SK-N-SH (cell line): ENCODE measurements around the gene ADGRL3. TPM values are rescaled to one million over a fixed set of nuclear protein-coding genes. Genes with fewer than 3 reads are reported as not detected.

Experiments
- CTCF ChIA-PET: fragments of 300-600, 350-600 bp; formaldehyde crosslinking; extraction: SDS; loops from one replicate; lab custom pipeline; 2021; lab: Yijun Ruan, JAX
- POLR2A ChIA-PET: fragments of 350-600 bp; sonication (Branson Sonifier 250); formaldehyde crosslinking; extraction: SDS; loops from one replicate; lab custom pipeline; 2020; ENCODE audit warnings: antibody characterized with exemption, inconsistent platforms; lab: Yijun Ruan, JAX
- DNase-seq: peaks from one replicate; pipeline ENCODE4 v3.0.0; 2012
- H2AFZ ChIP-seq: fragments of 200-600 bp; sonication (generic); 2 replicates; pipeline ENCODE4 v1.8.1; 2016; ENCODE audit warnings: antibody characterized with exemption, mild to moderate bottlenecking, low read depth
- H3F3A ChIP-seq: fragments of 200-600 bp; sonication (generic); replicated peaks from 2 replicates; pipeline ENCODE3; 2016; ENCODE audit warnings: antibody characterized with exemption, mild to moderate bottlenecking; ENCODE audit not compliant: insufficient read depth
- H3K27ac ChIP-seq, 2 experiments: fragments of 200-500 bp in 1 of 2; fragments of 200-600 bp in 1 of 2; sonication (Bioruptor generic) in 1 of 2; sonication (generic), shearing (Covaris generic) in 1 of 2; 2 replicates each; pipeline versions ENCODE4 v1.5.1 to v1.6.1; 2014 to 2016; ENCODE audit warnings: low read depth in 2 of 2, inconsistent platforms in 1 of 2, low read length in 1 of 2, mild to moderate bottlenecking in 1 of 2, mixed read lengths in 1 of 2
- H3K27me3 ChIP-seq: fragments of 200-600 bp; sonication (generic), shearing (Covaris generic); 2 replicates; pipeline ENCODE4 v1.6.1; 2016; ENCODE audit warnings: mixed run types; ENCODE audit not compliant: insufficient read depth
- H3K36me3 ChIP-seq, 2 experiments: fragments of 200-500 bp in 1 of 2; fragments of 200-600 bp in 1 of 2; sonication (Bioruptor generic) in 1 of 2; sonication (generic) in 1 of 2; replicated peaks in 1 of 2; 2 replicates each; pipeline versions ENCODE3 to v1.5.1; 2014 to 2016; ENCODE audit warnings: low read length in 1 of 2, mild to moderate bottlenecking in 1 of 2; ENCODE audit not compliant: insufficient read depth in 2 of 2, control insufficient read depth in 1 of 2
- H3K4me1 ChIP-seq, 2 experiments: fragments of 200-500 bp in 1 of 2; fragments of 200-600 bp in 1 of 2; sonication (Bioruptor generic) in 1 of 2; sonication (generic), shearing (Covaris generic) in 1 of 2; 2 replicates each; pipeline versions ENCODE4 v1.5.1 to v1.6.1; 2014 to 2016; ENCODE audit warnings: low read depth in 1 of 2, low read length in 1 of 2, mixed run types in 1 of 2; ENCODE audit not compliant: insufficient read depth in 2 of 2, control insufficient read depth in 1 of 2
- H3K4me2 ChIP-seq: fragments of 200-600 bp; sonication (generic), shearing (Covaris generic); 2 replicates; pipeline ENCODE4 v1.6.1; 2017; ENCODE audit warnings: mixed run types
- H3K4me3 ChIP-seq, 2 experiments: fragments of 200-500 bp in 1 of 2; fragments of 200-600 bp in 1 of 2; sonication (Bioruptor generic) in 1 of 2; sonication (generic), shearing (Covaris generic) in 1 of 2; 2 replicates each; pipeline versions ENCODE4 v1.5.1 to v1.8.1; 2014 to 2016; ENCODE audit warnings: low read depth in 2 of 2, inconsistent platforms in 1 of 2, low read length in 1 of 2, mild to moderate bottlenecking in 1 of 2, mixed read lengths in 1 of 2, moderate library complexity in 1 of 2
- H3K79me2 ChIP-seq: fragments of 200-600 bp; sonication (generic); 2 replicates; pipeline ENCODE4 v1.8.1; 2017; ENCODE audit warnings: mild to moderate bottlenecking; ENCODE audit not compliant: insufficient read depth
- H3K9ac ChIP-seq: fragments of 200-600 bp; sonication (generic); 2 replicates; pipeline ENCODE4 v1.6.1; 2017; ENCODE audit warnings: mixed run types
- H3K9me2 ChIP-seq: fragments of 200-600 bp; sonication (generic); 2 replicates; pipeline ENCODE4 v1.6.1; 2017; ENCODE audit warnings: mixed run types
- H3K9me3 ChIP-seq: fragments of 200-600 bp; sonication (generic); 2 replicates; pipeline ENCODE4 v1.6.1; 2017; ENCODE audit warnings: mixed run types, mild to moderate bottlenecking, moderate library complexity
- H4K20me1 ChIP-seq: fragments of 200-600 bp; sonication (generic); 2 replicates; pipeline ENCODE4 v1.6.1; 2017; ENCODE audit warnings: mild to moderate bottlenecking, mixed run types; ENCODE audit not compliant: insufficient read depth
- ELF1 ChIP-seq: IDR thresholded peaks from 2 replicates; pipeline ENCODE4 v1.4.0; 2012
- EZH2phosphoT487 ChIP-seq: fragments of 200-600 bp; sonication (generic); IDR thresholded peaks from 2 replicates; pipeline ENCODE4 v1.6.1; 2017; ENCODE audit warnings: low read depth, mixed run types, mild to moderate bottlenecking, antibody characterized with exemption, moderate library complexity, borderline replicate concordance
- FOSL2 ChIP-seq: IDR thresholded peaks from 2 replicates; pipeline ENCODE4 v1.4.0; 2012; ENCODE audit warnings: low read depth, mild to moderate bottlenecking, moderate library complexity, borderline replicate concordance
- FOXJ3 ChIP-seq: sonication (generic); formaldehyde crosslinking; IDR thresholded peaks from 2 replicates; pipeline ENCODE4 v1.5.1; 2020; ENCODE audit warnings: mild to moderate bottlenecking, missing genetic modification reagents
- GABPA ChIP-seq: IDR thresholded peaks from 2 replicates; pipeline ENCODE4 v1.4.0; 2012; ENCODE audit warnings: low read depth, mild to moderate bottlenecking
- GATA2 ChIP-seq: sonication (generic); formaldehyde crosslinking; IDR thresholded peaks from 2 replicates; pipeline ENCODE4 v1.5.0; 2020; ENCODE audit warnings: mild to moderate bottlenecking, missing genetic modification reagents
- JUND ChIP-seq: IDR thresholded peaks from 2 replicates; pipeline ENCODE4 v1.4.0; 2012
- MAX ChIP-seq: IDR thresholded peaks from 2 replicates; pipeline ENCODE4 v1.4.0; 2012; ENCODE audit warnings: low read depth
- NFIC ChIP-seq: IDR thresholded peaks from 2 replicates; pipeline ENCODE4 v1.4.0; 2012; ENCODE audit warnings: borderline replicate concordance
- REST ChIP-seq: IDR thresholded peaks from 2 replicates; pipeline ENCODE4 v1.6.1; 2012; ENCODE audit warnings: mild to moderate bottlenecking, low read depth, low read length, moderate library complexity
- TCF12 ChIP-seq: IDR thresholded peaks from 2 replicates; pipeline ENCODE4 v1.4.0; 2012
- YY1 ChIP-seq: IDR thresholded peaks from 2 replicates; pipeline ENCODE4 v1.4.0; 2012; ENCODE audit warnings: low read depth, mild to moderate bottlenecking
- WGBS: methylation state at CpG from one replicate; pipeline ENCODE4 v1.1.6; 2017; ENCODE audit warnings: low lambda C conversion rate; 5-methylcytosine and 5-hydroxymethylcytosine counted together
- polyA plus RNA-seq, 3 experiments: library from polyadenylated mRNA; depleted of rRNA; stranded (reverse); fragments of >200 nt; gene quantifications; 2 replicates each; pipeline ENCODE4 v1.2.3, GENCODE V29; 2012
- TF ChIP-seq, protein P1 (sequence below): IDR thresholded peaks from 2 replicates; pipeline ENCODE4 v1.4.0; 2012; ENCODE audit warnings: low read depth, borderline replicate concordance
- TF ChIP-seq, protein P2 (sequence below): fragments of 150-350 bp; IDR thresholded peaks from 2 replicates; pipeline ENCODE4 v1.6.1; 2017; ENCODE audit warnings: antibody characterized with exemption, low read length, low read depth, borderline replicate concordance
- TF ChIP-seq, protein P3 (sequence below): fragments of 200-600 bp; sonication (generic); IDR thresholded peaks from 2 replicates; pipeline ENCODE4 v1.6.1; 2017; ENCODE audit warnings: antibody characterized with exemption, mild to moderate bottlenecking, moderate library complexity

The ADGRL3 gene
- polyA plus RNA-seq, 1 of the 3 experiments (the other 2 are of a cell fraction): 0.03 TPM

DNA sequence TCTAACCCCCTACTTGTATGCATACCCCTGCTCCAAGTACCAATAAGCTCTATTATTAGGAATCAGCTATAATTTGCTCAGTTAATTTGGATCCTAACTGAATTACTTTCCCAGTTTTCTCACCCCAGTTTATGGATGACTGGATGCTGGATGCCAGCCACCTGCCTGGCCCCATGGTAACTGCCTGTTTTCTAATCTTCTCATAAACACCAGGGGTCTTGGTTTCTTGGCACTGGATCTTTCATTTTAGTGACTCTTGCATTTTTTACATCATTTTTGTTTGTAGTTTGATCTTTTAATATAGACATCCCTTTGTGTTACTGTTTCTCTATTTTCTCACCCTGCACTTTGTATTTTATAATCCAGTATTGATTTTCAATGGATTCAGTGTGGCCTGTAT is 246.8 kb downstream of the ADGRL3 start:
- ChIA-PET POLR2A (no interaction called here), CTCF (interaction anchor here (1.5 kb wide), 1 partner anchor 10 kb away, joined by 3 read pairs; no protein-coding TSS in a partner anchor)
- no peak overlapping the region for H3K27ac ChIP-seq

GRCh38 chr4:61447918-61448317 is 247.8 kb downstream of the ADGRL3 start:
- no peaks in the 10 kb centered on the region for H3K79me2 ChIP-seq
- POLR2A ChIA-PET: no interaction called here
- no peaks in the 10 kb centered on the region for H3K9me2 ChIP-seq
- no peaks in the 10 kb centered on the region for H3K36me3 ChIP-seq
- WGBS: 43% methylated on average over 1 of the region's 1 CpG
- CTCF ChIA-PET: interaction anchor here (1.5 kb wide), 1 partner anchor 9 kb away, joined by 3 read pairs; no protein-coding TSS in a partner anchor
- H3K9ac ChIP-seq: no peak overlapping the region
- TF ChIP-seq NFIC (no peak), TCF12 (no peak), YY1 (no peak), FOSL2 (no peak), REST (no peak), MAX (no peak), FOXJ3 (CRISPR knock-in tag) (no peak), GABPA (no peak), GATA2 (CRISPR knock-in tag) (no peak), JUND (no peak), ELF1 (no peak), EZH2phosphoT487 (no peak)
- TF ChIP-seq, protein P1, sequence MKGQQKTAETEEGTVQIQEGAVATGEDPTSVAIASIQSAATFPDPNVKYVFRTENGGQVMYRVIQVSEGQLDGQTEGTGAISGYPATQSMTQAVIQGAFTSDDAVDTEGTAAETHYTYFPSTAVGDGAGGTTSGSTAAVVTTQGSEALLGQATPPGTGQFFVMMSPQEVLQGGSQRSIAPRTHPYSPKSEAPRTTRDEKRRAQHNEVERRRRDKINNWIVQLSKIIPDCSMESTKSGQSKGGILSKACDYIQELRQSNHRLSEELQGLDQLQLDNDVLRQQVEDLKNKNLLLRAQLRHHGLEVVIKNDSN: no peak
- TF ChIP-seq, protein P2, sequence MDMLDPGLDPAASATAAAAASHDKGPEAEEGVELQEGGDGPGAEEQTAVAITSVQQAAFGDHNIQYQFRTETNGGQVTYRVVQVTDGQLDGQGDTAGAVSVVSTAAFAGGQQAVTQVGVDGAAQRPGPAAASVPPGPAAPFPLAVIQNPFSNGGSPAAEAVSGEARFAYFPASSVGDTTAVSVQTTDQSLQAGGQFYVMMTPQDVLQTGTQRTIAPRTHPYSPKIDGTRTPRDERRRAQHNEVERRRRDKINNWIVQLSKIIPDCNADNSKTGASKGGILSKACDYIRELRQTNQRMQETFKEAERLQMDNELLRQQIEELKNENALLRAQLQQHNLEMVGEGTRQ: no peak
- TF ChIP-seq, protein P3, sequence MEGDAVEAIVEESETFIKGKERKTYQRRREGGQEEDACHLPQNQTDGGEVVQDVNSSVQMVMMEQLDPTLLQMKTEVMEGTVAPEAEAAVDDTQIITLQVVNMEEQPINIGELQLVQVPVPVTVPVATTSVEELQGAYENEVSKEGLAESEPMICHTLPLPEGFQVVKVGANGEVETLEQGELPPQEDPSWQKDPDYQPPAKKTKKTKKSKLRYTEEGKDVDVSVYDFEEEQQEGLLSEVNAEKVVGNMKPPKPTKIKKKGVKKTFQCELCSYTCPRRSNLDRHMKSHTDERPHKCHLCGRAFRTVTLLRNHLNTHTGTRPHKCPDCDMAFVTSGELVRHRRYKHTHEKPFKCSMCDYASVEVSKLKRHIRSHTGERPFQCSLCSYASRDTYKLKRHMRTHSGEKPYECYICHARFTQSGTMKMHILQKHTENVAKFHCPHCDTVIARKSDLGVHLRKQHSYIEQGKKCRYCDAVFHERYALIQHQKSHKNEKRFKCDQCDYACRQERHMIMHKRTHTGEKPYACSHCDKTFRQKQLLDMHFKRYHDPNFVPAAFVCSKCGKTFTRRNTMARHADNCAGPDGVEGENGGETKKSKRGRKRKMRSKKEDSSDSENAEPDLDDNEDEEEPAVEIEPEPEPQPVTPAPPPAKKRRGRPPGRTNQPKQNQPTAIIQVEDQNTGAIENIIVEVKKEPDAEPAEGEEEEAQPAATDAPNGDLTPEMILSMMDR: no peak
- DNase-seq: no peak
- H3F3A ChIP-seq: no peaks in the 10 kb centered on the region
- H3K4me2 ChIP-seq: no peak overlapping the region
- H3K4me3 ChIP-seq: no peak overlapping the region
- H3K9me3 ChIP-seq: no peaks in the 10 kb centered on the region
- no peaks in the 10 kb centered on the region for H3K4me1 ChIP-seq
- no peak overlapping the region for H2AFZ ChIP-seq
- no peaks in the 10 kb centered on the region for H3K27me3 ChIP-seq
- H3K27ac ChIP-seq: no peak overlapping the region
- H4K20me1 ChIP-seq: no peaks in the 10 kb centered on the region

More for the DNA sequence above, 246.8 kb downstream of the ADGRL3 start:
- no peak overlapping the region for H3K4me3 ChIP-seq
- no peak overlapping the region for H3K9ac ChIP-seq
- no peaks in the 10 kb centered on the region for H3K9me3 ChIP-seq
- no peaks in the 10 kb centered on the region for H3K4me1 ChIP-seq
- H3K79me2 ChIP-seq: no peaks in the 10 kb centered on the region
- no peaks in the 10 kb centered on the region for H3K36me3 ChIP-seq
- no peaks in the 10 kb centered on the region for H4K20me1 ChIP-seq
- H3F3A ChIP-seq: no peaks in the 10 kb centered on the region
- H3K4me2 ChIP-seq: no peak overlapping the region
- TF ChIP-seq JUND: no peak
- H3K27me3 ChIP-seq: no peaks in the 10 kb centered on the region
- no peak for DNase-seq
- H2AFZ ChIP-seq: no peak overlapping the region
- no peaks in the 10 kb centered on the region for H3K9me2 ChIP-seq
